CD14-positive monocyte (primary cell): ENCODE data around the gene ZSCAN20. TPM values are rescaled to one million over a fixed set of nuclear protein-coding genes. Genes with fewer than 3 reads are reported as not detected.

Source experiments
- DNase-seq, 3 donors: peaks; one replicate each; pipeline ENCODE4 v3.0.0-alpha.2; 2011 to 2022
- H2AFZ ChIP-seq: 2 replicates; pipeline ENCODE4 v1.6.0; 2012; ENCODE audit warnings: mild to moderate bottlenecking, low read depth, low read length, inconsistent platforms; ENCODE audit not compliant: insufficient read depth, poor library complexity, severe bottlenecking
- H3K27ac ChIP-seq, 2 donors: 1 replicate in 1 of 2; 2 replicates in 1 of 2; pipeline ENCODE4 v1.5.1; 2012 to 2013; ENCODE audit warnings: low read length in 2 of 2, control low read depth in 1 of 2, inconsistent platforms in 1 of 2, low read depth in 1 of 2, mild to moderate bottlenecking in 1 of 2
- H3K27me3 ChIP-seq, 2 donors: one replicate each; pipeline versions ENCODE4 v1.6.0 to v1.6.1; 2011 to 2013; ENCODE audit warnings: low read length in 2 of 2; ENCODE audit not compliant: control insufficient read depth in 2 of 2, insufficient read depth in 2 of 2
- H3K36me3 ChIP-seq, 2 donors: replicated peaks in 1 of 2; 1 replicate in 1 of 2; 2 replicates in 1 of 2; pipeline versions ENCODE4 v1.5.1 to v1.6.1; 2012 to 2013; ENCODE audit warnings: low read length in 2 of 2, control low read depth in 1 of 2, inconsistent platforms in 1 of 2, mild to moderate bottlenecking in 1 of 2; ENCODE audit not compliant: insufficient read depth in 2 of 2, control insufficient read depth in 1 of 2
- H3K4me1 ChIP-seq, 2 donors: 1 replicate in 1 of 2; 2 replicates in 1 of 2; pipeline versions ENCODE4 v1.5.1 to v1.6.1; 2012 to 2013; ENCODE audit warnings: low read length in 2 of 2, control low read depth in 1 of 2, inconsistent platforms in 1 of 2, mild to moderate bottlenecking in 1 of 2, moderate library complexity in 1 of 2; ENCODE audit not compliant: insufficient read depth in 2 of 2, control insufficient read depth in 1 of 2
- H3K4me2 ChIP-seq: replicated peaks from 2 replicates; pipeline ENCODE3; 2012; ENCODE audit warnings: low read length, moderate library complexity, mild to moderate bottlenecking; ENCODE audit not compliant: poor library complexity, severe bottlenecking; ENCODE audit errors: extremely low read depth
- H3K4me3 ChIP-seq, 3 experiments: fragments of 200-600 bp in 1 of 3; sonication (generic) in 1 of 3; replicated peaks in 1 of 3; 1 replicate in 2 of 3; 2 replicates in 1 of 3; pipeline ENCODE4 v1.5.1; 2011 to 2013; ENCODE audit warnings: low read length in 3 of 3, mild to moderate bottlenecking in 3 of 3, control low read depth in 2 of 3, low read depth in 2 of 3, inconsistent platforms in 1 of 3, moderate library complexity in 1 of 3
- H3K79me2 ChIP-seq: 2 replicates; pipeline ENCODE4 v1.6.0; 2012; ENCODE audit warnings: mild to moderate bottlenecking, control low read depth, inconsistent platforms, low read length, moderate library complexity; ENCODE audit not compliant: insufficient read depth
- H3K9ac ChIP-seq: 2 replicates; pipeline ENCODE4 v1.6.0; 2017; ENCODE audit warnings: low read length, mild to moderate bottlenecking; ENCODE audit not compliant: insufficient read depth, poor library complexity, severe bottlenecking
- H3K9me3 ChIP-seq, 2 donors: replicated peaks in 1 of 2; 1 replicate in 1 of 2; 2 replicates in 1 of 2; pipeline versions ENCODE4 v1.5.1 to v1.6.1; 2012 to 2013; ENCODE audit warnings: low read length in 2 of 2, control low read depth in 1 of 2; ENCODE audit not compliant: control insufficient read depth in 1 of 2, insufficient read depth in 1 of 2
- H4K20me1 ChIP-seq: 2 replicates; pipeline ENCODE4 v1.6.0; 2012; ENCODE audit warnings: mild to moderate bottlenecking, low read length, control low read depth, moderate library complexity; ENCODE audit not compliant: insufficient read depth
- H3K27ac Mint-ChIP-seq, 7 donors: one replicate each; pipeline ENCODE4 v1.8.0; 2020; ENCODE audit warnings: mild to moderate bottlenecking in 7 of 7, mixed read lengths in 7 of 7, moderate library complexity in 6 of 7, inconsistent platforms in 2 of 7
- H3K27me3 Mint-ChIP-seq, 3 donors: one replicate each; pipeline ENCODE4 v1.8.0; 2021 to 2022; ENCODE audit warnings: low read depth in 3 of 3, mild to moderate bottlenecking in 3 of 3, mixed read lengths in 3 of 3, moderate library complexity in 3 of 3, inconsistent platforms in 1 of 3
- H3K36me3 Mint-ChIP-seq, 2 donors: one replicate each; pipeline ENCODE4 v1.8.0; 2020; ENCODE audit warnings: mixed read lengths in 2 of 2, inconsistent platforms in 1 of 2, mild to moderate bottlenecking in 1 of 2
- H3K4me1 Mint-ChIP-seq: one replicate; pipeline ENCODE4 v1.8.0; 2020; ENCODE audit warnings: mild to moderate bottlenecking, mixed read lengths
- H3K4me3 Mint-ChIP-seq, 2 donors: one replicate each; pipeline ENCODE4 v1.8.0; 2020; ENCODE audit warnings: mild to moderate bottlenecking in 2 of 2, mixed read lengths in 2 of 2, moderate library complexity in 1 of 2
- H3K9me3 Mint-ChIP-seq, 7 donors: one replicate each; pipeline ENCODE4 v1.8.0; 2020 to 2022; ENCODE audit warnings: mixed read lengths in 7 of 7, mild to moderate bottlenecking in 6 of 7, moderate library complexity in 6 of 7, inconsistent platforms in 2 of 7
- CTCF ChIP-seq: fragments of 200-600 bp; IDR thresholded peaks from one replicate; pipeline ENCODE4 v1.8.0; 2022; ENCODE audit warnings: antibody characterized with exemption, mild to moderate bottlenecking
- WGBS: methylation state at CpG from one replicate; pipeline ENCODE4 v1.1.5; 2013; ENCODE audit warnings: missing lambda C conversion rate; ENCODE audit not compliant: insufficient coverage; 5-methylcytosine and 5-hydroxymethylcytosine counted together
- intact Hi-C, 2 donors: fragments of 100-400 bp; cut with micrococcal nuclease; formaldehyde crosslinking; loops; one replicate each; pipeline versions ENCODE4 v1.15.0 to v1.15.1; 2023
- polyA plus RNA-seq, 3 donors: library from polyadenylated mRNA; depleted of rRNA in 1 of 3; unstranded in 2 of 3; stranded (reverse) in 1 of 3; fragments of 300-500 nt in 2 of 3; fragments of >200 nt in 1 of 3; fragmentation: Illumina TruSeq in 2 of 3; gene quantifications; 1 replicate in 2 of 3; 2 replicates in 1 of 3; pipeline ENCODE4 v1.2.3, GENCODE V29; 2012 to 2021

Gene ZSCAN20
- polyA plus RNA-seq, 3 donors: 0.29 to 0.51 (median 0.29) TPM

GRCh38 chr1:33430692-33431593 lies 41.5 kb upstream of the ZSCAN20 start, which contains the start of gene PHC2:
Gene PHC2, minus strand, starts transcription at chr1:33431095. Its CDS starts 55,556 bp downstream, at chr1:33375539.
- DNase-seq: peak; percentile 88 to 96 (median 94)
- intact Hi-C loops: loop anchor here in 1 of 2 donors (5.0 kb wide), 1 partner anchor 36 kb away; no protein-coding TSS in a partner anchor
- H3K9me3 ChIP-seq: no peaks in the 10 kb centered on the region
- H3K36me3 ChIP-seq: no peaks in the 10 kb centered on the region
- H3K4me3 Mint-ChIP-seq: peak within 1 kb of the TSS; percentile 26 to 67
- TF ChIP-seq CTCF: peak; percentile 25
- H3K79me2 ChIP-seq: no peaks in the 10 kb centered on the region
- WGBS: under 1% methylated on average over 77 of the region's 91 CpGs
- H2AFZ ChIP-seq: peak within 1 kb of the TSS; percentile 81
- peaks cover 42 to 48% of the 10 kb centered on the region in 2 donors for H3K4me1 ChIP-seq
- H3K27ac Mint-ChIP-seq: peak within 1 kb of the TSS in 3 of 7 donors; percentile 11 to 83 (median 61)
- H3K9me3 Mint-ChIP-seq: no peaks in the 10 kb centered on the region
- H4K20me1 ChIP-seq: no peaks in the 10 kb centered on the region
- peak within 1 kb of the TSS; percentile 62 for H3K9ac ChIP-seq
- peaks cover 30% of the 10 kb centered on the region for H3K4me1 Mint-ChIP-seq
- no peak within 1 kb of the TSS for H3K27ac ChIP-seq
- H3K27me3 ChIP-seq: peaks cover 10 to 19% of the 10 kb centered on the region in 2 donors
- peaks cover 1 to 2% of the 10 kb centered on the region in 2 donors for H3K36me3 Mint-ChIP-seq
- H3K27me3 Mint-ChIP-seq: peaks cover 0 to 2% (median 0%) of the 10 kb centered on the region in 3 donors
- H3K4me2 ChIP-seq: peak within 1 kb of the TSS; percentile 82
- H3K4me3 ChIP-seq: peak within 1 kb of the TSS; percentile 40 to 80 (median 77)

GRCh38 chr1:33433509-33434362 lies 38.7 kb upstream of the ZSCAN20 start:
- Histone ChIP-seq H3K4me2 (peak overlapping the region; percentile 35), H3K4me1 (peaks cover 42 to 48% of the 10 kb centered on the region in 2 donors), H4K20me1 (no peaks in the 10 kb centered on the region), H3K36me3 (no peaks in the 10 kb centered on the region), H3K79me2 (no peaks in the 10 kb centered on the region), H2AFZ (no peak overlapping the region), H3K27ac (peak overlapping the region in 1 of 2 donors; percentile 79), H3K9ac (no peak overlapping the region), H3K9me3 (no peaks in the 10 kb centered on the region), H3K4me3 (peak overlapping the region in 1 of 3 experiments; percentile 42), H3K27me3 (peaks cover 10 to 15% of the 10 kb centered on the region in 2 donors)
- Mint-ChIP-seq H3K4me1 (peaks cover 30% of the 10 kb centered on the region), H3K9me3 (no peaks in the 10 kb centered on the region), H3K36me3 (peaks cover 0 to 1% of the 10 kb centered on the region in 2 donors), H3K27me3 (peaks cover 0 to 2% (median 0%) of the 10 kb centered on the region in 3 donors), H3K4me3 (peak overlapping the region in 1 of 2 donors; percentile 62), H3K27ac (peak overlapping the region; percentile 79 to 95 (median 92))
- intact Hi-C loops: loop anchor here in 1 of 2 donors (5.0 kb wide), 1 partner anchor 34 kb away; no protein-coding TSS in a partner anchor
- DNase-seq: peak; percentile 95 to 99 (median 99)
- WGBS: 17% methylated on average over 3 of the region's 3 CpGs
- TF ChIP-seq CTCF: no peak
